ENCODE results near the gene NRXN3. TPM values are rescaled to one million over a fixed set of nuclear protein-coding genes. Genes with fewer than 3 reads are reported as not detected.

NRXN3 gene
- total RNA-seq, 1 experiment from 2014 or later, result not detected

DNA sequence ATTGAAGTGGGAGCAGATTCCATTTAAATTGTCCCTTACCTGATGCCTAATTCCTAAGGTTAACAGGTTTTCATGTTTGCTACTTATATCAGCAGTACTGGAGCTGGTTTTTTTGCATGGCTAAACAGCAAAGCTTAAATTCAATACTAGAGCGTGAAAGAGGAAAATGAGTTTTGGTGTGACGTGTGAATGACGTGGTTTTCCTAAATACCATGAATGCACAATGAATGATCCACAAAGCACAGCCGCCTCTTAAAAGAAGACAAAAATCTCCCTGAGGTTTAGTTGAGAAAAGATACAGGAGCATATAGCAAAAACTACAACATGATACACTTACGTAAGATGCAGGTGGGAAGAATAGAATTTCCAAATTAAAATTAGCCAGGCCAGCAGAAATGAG is 1310.0 kb downstream of the NRXN3 start:
- Histone ChIP-seq H3K27ac (ENCODE audit: low read depth, low read length) (no peak overlapping the region), H2AFZ (ENCODE audit: low read depth, low read length, poor library complexity, severe bottlenecking) (no peak overlapping the region), H3K4me2 (ENCODE audit: low read length) (no peak overlapping the region), H3K36me3 (ENCODE audit: control insufficient read depth in 1 of 2, insufficient read depth in 2 of 2, low read length in 2 of 2) (no peaks in the 10 kb centered on the region), H3K9me3 (ENCODE audit: control insufficient read depth in 1 of 2, insufficient read depth in 1 of 2, low read depth in 1 of 2, low read length in 2 of 2) (peaks cover 5 to 24% of the 10 kb centered on the region in 2 experiments; a peak in 2 of 4 replicates), H3K9ac (ENCODE audit: low read length) (no peak overlapping the region), H4K20me1 (ENCODE audit: insufficient read depth) (no peaks in the 10 kb centered on the region), H3K4me3 (replicated peaks in 1 of 2; ENCODE audit: low read depth in 1 of 2, low read length in 2 of 2) (no peak overlapping the region), H3K27me3 (ENCODE audit: insufficient read depth, low read length) (no peaks in the 10 kb centered on the region), H3K9me2 (ENCODE audit: insufficient read depth) (no peaks in the 10 kb centered on the region), H3K4me1 (ENCODE audit: control insufficient read depth in 1 of 2, insufficient read depth in 2 of 2, low read length in 2 of 2) (no peaks in the 10 kb centered on the region), H3K79me2 (ENCODE audit: insufficient read depth, low read length) (no peaks in the 10 kb centered on the region)
- POLR2A ChIA-PET, result no interaction called here
- DNase-seq (ENCODE audit: low read depth, low spot score) (no peak), ATAC-seq (no peak)
- CTCF ChIA-PET, result no interaction called here
- intact Hi-C loops (cut with micrococcal nuclease), result no loop called here
- no TSS peak for BruUV-seq (replicated peaks)
- RAD21 ChIA-PET (ENCODE audit: low non-redundant PET in 1 of 2, low total read pairs in 2 of 2, uncharacterized antibody in 2 of 2, unreplicated experiment in 2 of 2), result no interaction called here
- TF ChIP-seq CEBPB (IDR thresholded peaks at IDR 0.05; ENCODE audit: low read depth) (no peak), ZNF274 (IDR thresholded peaks at IDR 0.05; ENCODE audit: low read depth, low read length) (no peak), EZH2phosphoT487 (IDR thresholded peaks at IDR 0.05; ENCODE audit: borderline replicate concordance) (no peak), ZFX (IDR thresholded peaks at IDR 0.05) (no peak), SP1 (IDR thresholded peaks at IDR 0.05; ENCODE audit: low read depth) (no peak)
- TF ChIP-seq, protein P1, sequence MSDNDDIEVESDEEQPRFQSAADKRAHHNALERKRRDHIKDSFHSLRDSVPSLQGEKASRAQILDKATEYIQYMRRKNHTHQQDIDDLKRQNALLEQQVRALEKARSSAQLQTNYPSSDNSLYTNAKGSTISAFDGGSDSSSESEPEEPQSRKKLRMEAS (IDR thresholded peaks at IDR 0.05), result no peak

DNA sequence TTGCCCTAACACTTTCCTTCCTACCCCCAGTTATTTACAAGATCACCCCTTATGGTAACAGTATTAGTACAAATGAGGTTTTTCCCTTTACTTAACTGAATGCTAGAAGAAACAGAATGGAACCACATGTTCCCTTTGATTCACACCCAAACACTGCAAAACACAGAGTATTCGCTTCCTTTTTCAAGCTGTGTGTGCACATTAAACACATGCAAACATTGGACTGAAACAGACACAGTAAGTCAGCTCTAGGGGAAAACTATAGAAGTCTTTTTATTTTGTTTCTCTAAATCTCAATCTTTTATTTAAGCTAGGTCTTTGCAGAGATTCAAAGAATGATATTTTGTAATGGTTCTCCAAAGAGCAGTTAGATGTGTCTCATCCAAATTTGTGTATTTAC is 1312.7 kb downstream of the NRXN3 start:
- POLR2A ChIA-PET, result no interaction called here
- ATAC-seq (no peak), DNase-seq (ENCODE audit: low read depth, low spot score) (no peak)
- H3K27me3 ChIP-seq (ENCODE audit: insufficient read depth, low read length), result no peaks in the 10 kb centered on the region
- no peaks in the 10 kb centered on the region for H3K79me2 ChIP-seq (ENCODE audit: insufficient read depth, low read length)
- CTCF ChIA-PET, result no interaction called here
- no peak overlapping the region for H3K9ac ChIP-seq (ENCODE audit: low read length)
- H3K36me3 ChIP-seq (ENCODE audit: control insufficient read depth in 1 of 2, insufficient read depth in 2 of 2, low read length in 2 of 2), result no peaks in the 10 kb centered on the region
- H4K20me1 ChIP-seq (ENCODE audit: insufficient read depth), result no peaks in the 10 kb centered on the region
- H3K9me2 ChIP-seq (ENCODE audit: insufficient read depth), result no peaks in the 10 kb centered on the region
- H3K9me3 ChIP-seq (ENCODE audit: control insufficient read depth in 1 of 2, insufficient read depth in 1 of 2, low read depth in 1 of 2, low read length in 2 of 2), result peaks cover 0 to 14% of the 10 kb centered on the region in 2 experiments; a peak in 2 of 4 replicates
- no peak overlapping the region for H3K27ac ChIP-seq (ENCODE audit: low read depth, low read length)
- no peak overlapping the region for H3K4me3 ChIP-seq (replicated peaks in 1 of 2; ENCODE audit: low read depth in 1 of 2, low read length in 2 of 2)
- no peaks in the 10 kb centered on the region for H3K4me1 ChIP-seq (ENCODE audit: control insufficient read depth in 1 of 2, insufficient read depth in 2 of 2, low read length in 2 of 2)
- H3K4me2 ChIP-seq (ENCODE audit: low read length), result no peak overlapping the region
- RAD21 ChIA-PET (ENCODE audit: low non-redundant PET in 1 of 2, low total read pairs in 2 of 2, uncharacterized antibody in 2 of 2, unreplicated experiment in 2 of 2), result no interaction called here
- no TSS peak for BruUV-seq (replicated peaks)
- intact Hi-C loops (cut with micrococcal nuclease), result no loop called here
- no peak overlapping the region for H2AFZ ChIP-seq (ENCODE audit: low read depth, low read length, poor library complexity, severe bottlenecking)
- TF ChIP-seq EZH2 (IDR thresholded peaks at IDR 0.05) (no peak), SRF (IDR thresholded peaks at IDR 0.05; ENCODE audit: low read depth) (no peak), TCF7L2 (IDR thresholded peaks at IDR 0.05; ENCODE audit: borderline replicate concordance, extremely low read depth, insufficient read depth, insufficient read length) (no peak), RAD21 (IDR thresholded peaks at IDR 0.05; ENCODE audit: low read depth) (no peak), YY1 (IDR thresholded peaks at IDR 0.05; ENCODE audit: extremely low read depth, insufficient replicate concordance, low read depth, low read length) (no peak), SP1 (IDR thresholded peaks at IDR 0.05; ENCODE audit: low read depth) (no peak), POLR2A (IDR thresholded peaks at IDR 0.05; ENCODE audit: borderline replicate concordance, extremely low read depth, insufficient read depth, insufficient read length) (no peak), FOSL1 (IDR thresholded peaks at IDR 0.05; ENCODE audit: low read depth) (no peak), CBX3 (IDR thresholded peaks at IDR 0.05; ENCODE audit: low read depth) (no peak), ZNF274 (IDR thresholded peaks at IDR 0.05; ENCODE audit: low read depth, low read length) (no peak), EZH2phosphoT487 (IDR thresholded peaks at IDR 0.05; ENCODE audit: borderline replicate concordance) (no peak), JUND (IDR thresholded peaks at IDR 0.05) (no peak), EGR1 (IDR thresholded peaks at IDR 0.05; ENCODE audit: low read depth) (no peak)
- TF ChIP-seq, protein P2, sequence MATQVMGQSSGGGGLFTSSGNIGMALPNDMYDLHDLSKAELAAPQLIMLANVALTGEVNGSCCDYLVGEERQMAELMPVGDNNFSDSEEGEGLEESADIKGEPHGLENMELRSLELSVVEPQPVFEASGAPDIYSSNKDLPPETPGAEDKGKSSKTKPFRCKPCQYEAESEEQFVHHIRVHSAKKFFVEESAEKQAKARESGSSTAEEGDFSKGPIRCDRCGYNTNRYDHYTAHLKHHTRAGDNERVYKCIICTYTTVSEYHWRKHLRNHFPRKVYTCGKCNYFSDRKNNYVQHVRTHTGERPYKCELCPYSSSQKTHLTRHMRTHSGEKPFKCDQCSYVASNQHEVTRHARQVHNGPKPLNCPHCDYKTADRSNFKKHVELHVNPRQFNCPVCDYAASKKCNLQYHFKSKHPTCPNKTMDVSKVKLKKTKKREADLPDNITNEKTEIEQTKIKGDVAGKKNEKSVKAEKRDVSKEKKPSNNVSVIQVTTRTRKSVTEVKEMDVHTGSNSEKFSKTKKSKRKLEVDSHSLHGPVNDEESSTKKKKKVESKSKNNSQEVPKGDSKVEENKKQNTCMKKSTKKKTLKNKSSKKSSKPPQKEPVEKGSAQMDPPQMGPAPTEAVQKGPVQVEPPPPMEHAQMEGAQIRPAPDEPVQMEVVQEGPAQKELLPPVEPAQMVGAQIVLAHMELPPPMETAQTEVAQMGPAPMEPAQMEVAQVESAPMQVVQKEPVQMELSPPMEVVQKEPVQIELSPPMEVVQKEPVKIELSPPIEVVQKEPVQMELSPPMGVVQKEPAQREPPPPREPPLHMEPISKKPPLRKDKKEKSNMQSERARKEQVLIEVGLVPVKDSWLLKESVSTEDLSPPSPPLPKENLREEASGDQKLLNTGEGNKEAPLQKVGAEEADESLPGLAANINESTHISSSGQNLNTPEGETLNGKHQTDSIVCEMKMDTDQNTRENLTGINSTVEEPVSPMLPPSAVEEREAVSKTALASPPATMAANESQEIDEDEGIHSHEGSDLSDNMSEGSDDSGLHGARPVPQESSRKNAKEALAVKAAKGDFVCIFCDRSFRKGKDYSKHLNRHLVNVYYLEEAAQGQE (IDR thresholded peaks at IDR 0.05; ENCODE audit: low read depth), result no peak
- TF ChIP-seq, protein P3, sequence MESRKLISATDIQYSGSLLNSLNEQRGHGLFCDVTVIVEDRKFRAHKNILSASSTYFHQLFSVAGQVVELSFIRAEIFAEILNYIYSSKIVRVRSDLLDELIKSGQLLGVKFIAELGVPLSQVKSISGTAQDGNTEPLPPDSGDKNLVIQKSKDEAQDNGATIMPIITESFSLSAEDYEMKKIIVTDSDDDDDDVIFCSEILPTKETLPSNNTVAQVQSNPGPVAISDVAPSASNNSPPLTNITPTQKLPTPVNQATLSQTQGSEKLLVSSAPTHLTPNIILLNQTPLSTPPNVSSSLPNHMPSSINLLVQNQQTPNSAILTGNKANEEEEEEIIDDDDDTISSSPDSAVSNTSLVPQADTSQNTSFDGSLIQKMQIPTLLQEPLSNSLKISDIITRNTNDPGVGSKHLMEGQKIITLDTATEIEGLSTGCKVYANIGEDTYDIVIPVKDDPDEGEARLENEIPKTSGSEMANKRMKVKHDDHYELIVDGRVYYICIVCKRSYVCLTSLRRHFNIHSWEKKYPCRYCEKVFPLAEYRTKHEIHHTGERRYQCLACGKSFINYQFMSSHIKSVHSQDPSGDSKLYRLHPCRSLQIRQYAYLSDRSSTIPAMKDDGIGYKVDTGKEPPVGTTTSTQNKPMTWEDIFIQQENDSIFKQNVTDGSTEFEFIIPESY (IDR thresholded peaks at IDR 0.05; ENCODE audit: extremely low read depth, insufficient replicate concordance, low read length), result no peak

All from HCT116 (cell line).